DND-41 (cell line): ENCODE measurements around the gene NAT9.
A peak's percentile ranks its signal among the peaks of the same experiment; 100 is the strongest.

Experiments
- ATAC-seq: fragments of 200-7000 bp; cut with Tn5 transposase; 3 replicates; pipeline ENCODE4 v1.9.1; 2021; ENCODE audit warnings: low read depth; ENCODE audit not compliant: insufficient read depth
- DNase-seq: peaks from one replicate; pipeline ENCODE4 v3.0.0-alpha.2; 2020
- H2AFZ ChIP-seq: 2 replicates; pipeline ENCODE4 v1.6.0; 2012; ENCODE audit warnings: low read depth, low read length
- H3K27ac ChIP-seq: 2 replicates; pipeline ENCODE4 v1.5.1; 2012; ENCODE audit warnings: low read length, inconsistent platforms
- H3K27me3 ChIP-seq: fragments of 200-600 bp; sonication (generic); 2 replicates; pipeline ENCODE4 v1.6.0; 2012; ENCODE audit warnings: low read length, mild to moderate bottlenecking, inconsistent platforms; ENCODE audit not compliant: insufficient read depth, poor library complexity
- H3K36me3 ChIP-seq: 2 replicates; pipeline ENCODE4 v1.5.1; 2012; ENCODE audit warnings: low read length, inconsistent platforms; ENCODE audit not compliant: insufficient read depth
- H3K4me1 ChIP-seq: 2 replicates; pipeline ENCODE4 v1.5.1; 2012; ENCODE audit warnings: mild to moderate bottlenecking, low read length; ENCODE audit not compliant: insufficient read depth
- H3K4me2 ChIP-seq: 2 replicates; pipeline ENCODE4 v1.6.0; 2012; ENCODE audit warnings: mild to moderate bottlenecking, moderate library complexity, low read length, inconsistent platforms; ENCODE audit not compliant: insufficient read depth
- H3K4me3 ChIP-seq, 2 experiments: fragments of 200-600 bp in 1 of 2; shearing (Covaris generic) in 1 of 2; 2 replicates each; pipeline ENCODE4 v1.5.1; 2012 to 2016; ENCODE audit warnings: inconsistent platforms in 2 of 2, low read length in 2 of 2, mild to moderate bottlenecking in 2 of 2, low read depth in 1 of 2, moderate library complexity in 1 of 2
- H3K79me2 ChIP-seq: 2 replicates; pipeline ENCODE4 v1.6.0; 2012; ENCODE audit warnings: low read length, inconsistent platforms; ENCODE audit not compliant: insufficient read depth
- H3K9ac ChIP-seq: 2 replicates; pipeline ENCODE4 v1.6.0; 2012; ENCODE audit warnings: low read depth, mild to moderate bottlenecking, inconsistent platforms, low read length, moderate library complexity
- H3K9me3 ChIP-seq: 2 replicates; pipeline ENCODE4 v1.5.1; 2012; ENCODE audit warnings: low read length, moderate library complexity, mild to moderate bottlenecking, inconsistent platforms; ENCODE audit not compliant: insufficient read depth, severe bottlenecking
- H4K20me1 ChIP-seq: 2 replicates; pipeline ENCODE4 v1.6.0; 2012; ENCODE audit warnings: low read length; ENCODE audit not compliant: insufficient read depth
- CTCF ChIP-seq: IDR thresholded peaks from 2 replicates; pipeline ENCODE4 v1.5.1; 2012; ENCODE audit warnings: borderline replicate concordance, low read length, moderate library complexity, mild to moderate bottlenecking; ENCODE audit not compliant: poor library complexity, severe bottlenecking; ENCODE audit errors: extremely low read depth
- EZH2 ChIP-seq: IDR thresholded peaks from 3 replicates; pipeline ENCODE4 v1.6.1; 2012; ENCODE audit warnings: borderline replicate concordance, low read depth, mild to moderate bottlenecking, moderate library complexity, low read length, inconsistent platforms; ENCODE audit not compliant: severe bottlenecking

NAT9 gene

DNA sequence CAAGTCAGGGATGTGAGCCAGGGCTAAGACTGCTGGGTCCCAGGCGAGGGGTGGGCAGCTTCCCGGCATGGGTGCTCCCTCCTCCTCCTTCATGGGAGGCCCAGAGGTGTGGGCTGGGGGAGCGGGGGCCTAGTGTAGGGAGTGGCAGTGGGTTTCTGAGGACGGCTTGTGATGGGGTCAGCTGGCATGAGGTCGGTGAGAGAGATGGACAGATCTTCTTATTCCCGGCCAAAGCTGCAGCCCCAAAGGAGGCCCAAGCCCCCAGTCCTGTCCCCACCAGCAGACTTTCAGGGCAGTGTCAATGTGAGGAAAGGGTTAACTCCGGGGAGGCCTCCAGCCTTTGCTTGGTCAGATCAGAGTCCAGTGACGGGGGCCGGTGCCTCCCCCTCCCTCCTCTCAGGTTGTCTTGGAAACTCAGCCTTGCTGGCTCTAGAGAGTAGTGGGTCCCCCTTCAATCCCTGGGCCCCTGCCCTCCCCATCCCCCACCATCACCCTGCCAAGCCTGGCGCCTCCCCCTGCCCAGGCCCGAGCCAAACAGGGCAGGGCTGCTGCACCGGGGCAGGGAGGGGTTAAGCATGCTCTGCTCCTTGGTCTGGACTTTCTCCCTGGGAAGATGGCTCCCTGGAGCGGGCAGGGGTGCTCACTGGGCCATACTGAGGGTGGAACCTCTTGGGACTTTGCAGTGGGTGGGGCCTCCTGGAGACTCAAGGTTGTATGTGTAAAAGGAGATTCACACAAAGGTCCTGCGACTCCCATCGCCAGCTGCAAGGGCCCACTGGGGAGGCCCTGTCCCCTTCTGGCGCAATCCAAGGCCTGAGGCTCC lies 12.4 kb downstream of the NAT9 start:
- H3K9ac ChIP-seq: no peak overlapping the region
- TF ChIP-seq EZH2: no peak
- no peak for TF ChIP-seq CTCF
- ATAC-seq: no peak
- H3K4me1 ChIP-seq: peaks cover 22% of the 10 kb centered on the region
- peaks cover 72% of the 10 kb centered on the region for H3K79me2 ChIP-seq
- H4K20me1 ChIP-seq: peaks cover 80% of the 10 kb centered on the region
- peaks cover 80% of the 10 kb centered on the region for H3K36me3 ChIP-seq
- H3K27me3 ChIP-seq: no peaks in the 10 kb centered on the region
- no peak overlapping the region for H3K27ac ChIP-seq
- no peak overlapping the region for H3K4me2 ChIP-seq
- no peak overlapping the region for H2AFZ ChIP-seq
- H3K9me3 ChIP-seq: no peaks in the 10 kb centered on the region
- H3K4me3 ChIP-seq: no peak overlapping the region
- no peak for DNase-seq

- Histone ChIP-seq H4K20me1 (peaks cover 82% of the 10 kb centered on the region), H3K79me2 (peaks cover 89% of the 10 kb centered on the region), H3K4me3 (no peak overlapping the region), H3K4me2 (no peak overlapping the region), H3K36me3 (peaks cover 73% of the 10 kb centered on the region), H3K9ac (no peak overlapping the region), H3K27ac (no peak overlapping the region), H3K27me3 (no peaks in the 10 kb centered on the region), H3K4me1 (peaks cover 40% of the 10 kb centered on the region), H3K9me3 (no peaks in the 10 kb centered on the region), H2AFZ (no peak overlapping the region)
- DNase-seq (no peak), ATAC-seq (no peak)
- TF ChIP-seq CTCF (no peak), EZH2 (no peak)
Measured at GRCh38 chr17:74761931-74762330, 14.2 kb downstream of the NAT9 start.

- H3K4me2 ChIP-seq: no peak overlapping the region
- H3K79me2 ChIP-seq: peaks cover 92% of the 10 kb centered on the region
- peaks cover 84% of the 10 kb centered on the region for H4K20me1 ChIP-seq
- H3K4me1 ChIP-seq: peaks cover 45% of the 10 kb centered on the region
- H3K9me3 ChIP-seq: no peaks in the 10 kb centered on the region
- H3K27ac ChIP-seq: 0 out of 2 replicates have a peak overlapping the region, but pooled peaks have one; percentile 12
- TF ChIP-seq CTCF (no peak), EZH2 (no peak)
- H3K4me3 ChIP-seq: no peak overlapping the region
- no peaks in the 10 kb centered on the region for H3K27me3 ChIP-seq
- peaks cover 73% of the 10 kb centered on the region for H3K36me3 ChIP-seq
- no peak for ATAC-seq
- H2AFZ ChIP-seq: no peak overlapping the region
- H3K9ac ChIP-seq: no peak overlapping the region
- DNase-seq: no peak
Measured at GRCh38 chr17:74761419-74761818, 14.7 kb downstream of the NAT9 start.
